Vagina (tissue), 2 donors: Measurements from ENCODE around the gene MUC3A. TPM values are rescaled to one million over a fixed set of nuclear protein-coding genes. Genes with fewer than 3 reads are reported as not detected.

Experiments used
- DNase-seq, 2 donors: peaks; one replicate each; pipeline ENCODE4 v3.0.0-alpha.2; 2017; ENCODE audit errors: extremely low spot score in 2 of 2
- H3K27ac ChIP-seq: fragments of 200-600 bp; sonication (generic); one replicate; pipeline ENCODE4 v1.5.1; 2019
- H3K27me3 ChIP-seq: fragments of 200-600 bp; sonication (generic); one replicate; pipeline ENCODE4 v1.5.1; 2019
- H3K36me3 ChIP-seq, 2 donors: fragments of 200-600 bp; sonication (generic); one replicate each; pipeline ENCODE4 v1.5.1; 2017 to 2019
- H3K4me1 ChIP-seq: fragments of 200-600 bp; sonication (generic); one replicate; pipeline ENCODE4 v1.5.1; 2019
- H3K4me3 ChIP-seq, 2 donors: fragments of 200-600 bp; sonication (generic); 1 replicate in 1 of 2; 2 replicates in 1 of 2; pipeline ENCODE4 v1.5.1; 2016 to 2019
- H3K9me3 ChIP-seq: fragments of 200-600 bp; sonication (generic); one replicate; pipeline ENCODE4 v1.5.1; 2019
- CTCF ChIP-seq, 3 experiments: fragments of 450-650 bp in 2 of 3; fragments of 200-600 bp in 1 of 3; sonication (generic) in 1 of 3; IDR thresholded peaks; one replicate each; pipeline ENCODE4 v1.5.1; 2017 to 2019; ENCODE audit warnings: antibody characterized with exemption in 3 of 3, mild to moderate bottlenecking in 2 of 3, moderate library complexity in 2 of 3
- POLR2A ChIP-seq, 2 donors: fragments of 450-650 bp; IDR thresholded peaks; one replicate each; pipeline ENCODE4 v1.6.1; 2017; ENCODE audit warnings: antibody characterized with exemption in 2 of 2, mild to moderate bottlenecking in 2 of 2, moderate library complexity in 2 of 2
- POLR2AphosphoS5 ChIP-seq, 2 donors: sonication (generic); formaldehyde crosslinking; IDR thresholded peaks; one replicate each; pipeline ENCODE4 v1.9.0; 2017; ENCODE audit warnings: antibody characterized with exemption in 2 of 2, mild to moderate bottlenecking in 2 of 2, low read depth in 1 of 2; ENCODE audit not compliant: insufficient read depth in 1 of 2
- intact Hi-C: fragments of 100-400 bp; cut with DNase I; formaldehyde crosslinking; loops from one replicate; pipeline ENCODE4 v1.15.1; 2023
- total RNA-seq: library from RNA; depleted of rRNA; stranded (reverse); fragments of >200 nt; gene quantifications from one replicate; pipeline ENCODE4 v1.2.3, GENCODE V29; 2016

Gene MUC3A
- total RNA-seq, 1 donor from 2014 or later, result 0.49 TPM

DNA sequence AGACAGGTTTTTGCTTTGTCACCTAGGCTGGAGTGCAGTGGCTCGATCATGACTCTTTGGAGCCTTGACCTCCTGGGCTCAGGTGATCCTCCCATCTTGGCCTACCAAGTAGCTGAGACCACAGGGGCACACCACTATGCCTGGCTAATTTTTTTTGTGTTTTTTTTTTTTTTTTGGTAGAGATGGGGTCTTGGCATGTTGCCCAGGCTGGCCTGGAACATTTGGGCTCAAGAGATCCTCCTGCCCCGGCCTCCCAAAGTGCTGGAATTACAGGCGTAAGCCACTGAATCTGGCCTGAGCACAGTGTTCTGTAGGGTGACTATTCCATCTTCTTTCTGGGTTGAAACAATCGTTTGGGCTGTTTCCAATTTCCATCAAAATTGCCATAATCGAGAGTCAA, 1.5 kb upstream of the MUC3A start:
- Histone ChIP-seq H3K27me3 (no peaks in the 10 kb centered on the region), H3K9me3 (no peaks in the 10 kb centered on the region), H3K27ac (no peak overlapping the region), H3K4me1 (peaks cover 6% of the 10 kb centered on the region), H3K36me3 (no peaks in the 10 kb centered on the region), H3K4me3 (no peak overlapping the region)
- DNase-seq, result no peak
- no peak for TF ChIP-seq POLR2A (IDR thresholded peaks at IDR 0.05)
- TF ChIP-seq POLR2AphosphoS5 (IDR thresholded peaks at IDR 0.05; ENCODE audit: insufficient read depth in 1 of 2, low read depth in 1 of 2), result no peak
- no peak for TF ChIP-seq CTCF (IDR thresholded peaks at IDR 0.05)
- intact Hi-C loops, result no loop called here

GRCh38 chr7:100949933-100950443, 654 bp downstream of the MUC3A start:
- TF ChIP-seq CTCF (IDR thresholded peaks at IDR 0.05), result no peak
- TF ChIP-seq POLR2AphosphoS5 (IDR thresholded peaks at IDR 0.05; ENCODE audit: insufficient read depth in 1 of 2, low read depth in 1 of 2), result no peak
- TF ChIP-seq POLR2A (IDR thresholded peaks at IDR 0.05), result no peak
- Histone ChIP-seq H3K27ac (no peak overlapping the region), H3K27me3 (no peaks in the 10 kb centered on the region), H3K4me3 (no peak overlapping the region), H3K4me1 (no peaks in the 10 kb centered on the region), H3K36me3 (no peaks in the 10 kb centered on the region), H3K9me3 (no peaks in the 10 kb centered on the region)
- DNase-seq, result no peak
- intact Hi-C loops, result no loop called here

GRCh38 chr7:100951172-100951571, 1.8 kb downstream of the MUC3A start:
- no peaks in the 10 kb centered on the region for H3K4me1 ChIP-seq
- no peaks in the 10 kb centered on the region for H3K9me3 ChIP-seq
- TF ChIP-seq CTCF (IDR thresholded peaks at IDR 0.05) (no peak), POLR2A (IDR thresholded peaks at IDR 0.05) (no peak), POLR2AphosphoS5 (IDR thresholded peaks at IDR 0.05; ENCODE audit: insufficient read depth in 1 of 2, low read depth in 1 of 2) (no peak)
- intact Hi-C loops, result no loop called here
- DNase-seq, result no peak
- H3K4me3 ChIP-seq, result no peak overlapping the region
- H3K27ac ChIP-seq, result no peak overlapping the region
- no peaks in the 10 kb centered on the region for H3K36me3 ChIP-seq
- H3K27me3 ChIP-seq, result no peaks in the 10 kb centered on the region

- intact Hi-C loops, result no loop called here
- H3K36me3 ChIP-seq, result no peaks in the 10 kb centered on the region
- TF ChIP-seq POLR2A (IDR thresholded peaks at IDR 0.05) (no peak), POLR2AphosphoS5 (IDR thresholded peaks at IDR 0.05; ENCODE audit: insufficient read depth in 1 of 2, low read depth in 1 of 2) (no peak), CTCF (IDR thresholded peaks at IDR 0.05) (no peak)
- H3K27ac ChIP-seq, result no peak overlapping the region
- no peak overlapping the region for H3K4me3 ChIP-seq
- DNase-seq, result no peak
- H3K4me1 ChIP-seq, result no peaks in the 10 kb centered on the region
- H3K9me3 ChIP-seq, result no peaks in the 10 kb centered on the region
- no peaks in the 10 kb centered on the region for H3K27me3 ChIP-seq
These were observed 2.7 kb downstream of the MUC3A start for GRCh38 chr7:100951888-100952560.

DNA sequence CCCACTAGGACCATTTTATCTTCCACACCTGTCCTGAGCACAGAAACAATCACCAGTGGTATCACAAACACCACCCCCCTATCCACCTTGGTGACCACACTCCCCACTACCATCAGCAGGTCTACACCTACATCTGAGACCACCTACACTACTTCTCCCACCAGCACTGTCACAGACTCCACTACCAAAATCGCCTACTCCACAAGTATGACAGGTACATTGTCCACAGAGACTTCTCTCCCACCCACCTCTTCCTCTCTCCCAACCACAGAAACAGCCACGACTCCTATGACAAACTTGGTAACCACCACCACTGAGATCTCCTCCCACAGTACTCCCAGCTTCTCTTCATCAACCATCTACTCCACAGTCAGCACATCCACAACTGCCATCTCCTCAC, 3.3 kb downstream of the MUC3A start:
- H3K27me3 ChIP-seq, result no peaks in the 10 kb centered on the region
- no peak overlapping the region for H3K27ac ChIP-seq
- no peaks in the 10 kb centered on the region for H3K4me1 ChIP-seq
- TF ChIP-seq POLR2AphosphoS5 (IDR thresholded peaks at IDR 0.05; ENCODE audit: insufficient read depth in 1 of 2, low read depth in 1 of 2) (no peak), CTCF (IDR thresholded peaks at IDR 0.05) (no peak), POLR2A (IDR thresholded peaks at IDR 0.05) (no peak)
- intact Hi-C loops, result no loop called here
- H3K4me3 ChIP-seq, result no peak overlapping the region
- H3K9me3 ChIP-seq, result no peaks in the 10 kb centered on the region
- H3K36me3 ChIP-seq, result no peaks in the 10 kb centered on the region
- no peak for DNase-seq
